HEK293 (cell line): ENCODE data around the gene PILRA.
"Not testable (repeated sequence)": the region's sequence is repeated elsewhere in the genome, so short reads cannot be mapped to it uniquely, and the experiment has no call there.

ENCODE experiments used
- CTCF ChIA-PET: fragments of 350-600 bp; formaldehyde crosslinking; extraction: SDS; loops from one replicate; lab custom pipeline; 2021; ENCODE audit warnings: antibody characterized with exemption; lab: Yijun Ruan, JAX
- POLR2A ChIA-PET: fragments of 300-600 bp; formaldehyde crosslinking; extraction: SDS; loops from one replicate; lab custom pipeline; 2020; ENCODE audit warnings: antibody characterized with exemption, inconsistent platforms; lab: Yijun Ruan, JAX
- H3K27ac ChIP-seq: fragments of 200-500 bp; sonication (Bioruptor generic); 2 replicates; pipeline ENCODE4 v1.5.1; 2014; ENCODE audit warnings: low read depth, low read length, control low read depth, inconsistent platforms; ENCODE audit errors: extremely low read depth
- H3K36me3 ChIP-seq, 2 experiments: fragments of 200-500 bp in 1 of 2; sonication (Bioruptor generic) in 1 of 2; 1 replicate in 1 of 2; 2 replicates in 1 of 2; pipeline ENCODE4 v1.5.1; 2014 to 2017; ENCODE audit warnings: inconsistent platforms in 2 of 2, low read length in 2 of 2; ENCODE audit not compliant: control insufficient read depth in 2 of 2, insufficient read depth in 1 of 2
- H3K4me1 ChIP-seq: fragments of 200-500 bp; sonication (Bioruptor generic); 2 replicates; pipeline ENCODE4 v1.5.1; 2014; ENCODE audit warnings: mild to moderate bottlenecking, low read length, inconsistent platforms; ENCODE audit not compliant: control insufficient read depth, insufficient read depth
- H3K4me3 ChIP-seq: 2 replicates; pipeline ENCODE4 v1.5.1; 2011; ENCODE audit warnings: low read depth, mild to moderate bottlenecking, control low read depth, low read length, moderate library complexity
- H3K9me3 ChIP-seq: fragments of 200-500 bp; sonication (Bioruptor generic); 2 replicates; pipeline ENCODE4 v1.5.1; 2014; ENCODE audit warnings: low read depth, low read length, inconsistent platforms; ENCODE audit not compliant: control insufficient read depth, insufficient read depth
- CTCF ChIP-seq: fragments of 450-650 bp; formaldehyde crosslinking; IDR thresholded peaks from 2 replicates; pipeline ENCODE4 v1.5.1; 2016; ENCODE audit warnings: missing biosample characterization, missing genetic modification characterization
- FEZF1 ChIP-seq: fragments of 450-650 bp; formaldehyde crosslinking; IDR thresholded peaks from 2 replicates; pipeline ENCODE4 v1.5.1; 2016; ENCODE audit warnings: missing biosample characterization, missing genetic modification characterization
- SALL2 ChIP-seq: fragments of 450-650 bp; formaldehyde crosslinking; IDR thresholded peaks from 2 replicates; pipeline ENCODE4 v1.5.0; 2017; ENCODE audit warnings: missing biosample characterization, mild to moderate bottlenecking, missing genetic modification characterization, borderline replicate concordance
- SCRT1 ChIP-seq: fragments of 450-650 bp; formaldehyde crosslinking; IDR thresholded peaks from 2 replicates; pipeline ENCODE4 v1.5.1; 2016; ENCODE audit warnings: missing biosample characterization, missing genetic modification characterization, borderline replicate concordance
- SCRT2 ChIP-seq: fragments of 450-650 bp; formaldehyde crosslinking; IDR thresholded peaks from 2 replicates; pipeline ENCODE4 v1.5.1; 2016; ENCODE audit warnings: missing biosample characterization, missing genetic modification characterization
- TCF7L2 ChIP-seq: IDR thresholded peaks from 2 replicates; pipeline ENCODE4 v1.6.1; 2011; ENCODE audit warnings: low read depth, mild to moderate bottlenecking, inconsistent platforms, low read length, moderate library complexity, borderline replicate concordance
- ZBTB11 ChIP-seq: fragments of 450-650 bp; formaldehyde crosslinking; conservative IDR thresholded peaks from 2 replicates; pipeline ENCODE4 v1.5.1; 2016; ENCODE audit warnings: low read depth, missing biosample characterization, missing genetic modification characterization
- ZNF623 ChIP-seq: fragments of 450-650 bp; formaldehyde crosslinking; IDR thresholded peaks from 2 replicates; pipeline ENCODE4 v1.5.1; 2016; ENCODE audit warnings: missing biosample characterization, missing genetic modification characterization
- ZNF645 ChIP-seq: fragments of 450-650 bp; formaldehyde crosslinking; IDR thresholded peaks from 2 replicates; pipeline ENCODE4; 2016; ENCODE audit warnings: missing biosample characterization, missing genetic modification characterization
- ZNF670 ChIP-seq: fragments of 450-650 bp; formaldehyde crosslinking; IDR thresholded peaks from 2 replicates; pipeline ENCODE4 v1.5.1; 2016; ENCODE audit warnings: missing biosample characterization, missing genetic modification characterization, low read depth
- ZNF830 ChIP-seq: fragments of 450-650 bp; IDR thresholded peaks from 2 replicates; pipeline ENCODE4 v1.5.0; 2018; ENCODE audit warnings: missing biosample characterization, missing genetic modification characterization, low read depth, mild to moderate bottlenecking, moderate library complexity
- TF ChIP-seq, protein P1 (sequence below): fragments of 450-650 bp; formaldehyde crosslinking; IDR thresholded peaks from 2 replicates; pipeline ENCODE4 v1.5.1; 2017; ENCODE audit warnings: missing biosample characterization, missing genetic modification characterization

PILRA gene

GRCh38 chr7:100358857-100359212 is 14.5 kb upstream of the PILRA start (continued):
- no peak for TF ChIP-seq ZNF670 (tag by site-specific recombination)
- no peak for TF ChIP-seq SALL2 (tag by site-specific recombination)
- no peak for TF ChIP-seq ZBTB11 (tag by site-specific recombination)
- TF ChIP-seq, protein P1, sequence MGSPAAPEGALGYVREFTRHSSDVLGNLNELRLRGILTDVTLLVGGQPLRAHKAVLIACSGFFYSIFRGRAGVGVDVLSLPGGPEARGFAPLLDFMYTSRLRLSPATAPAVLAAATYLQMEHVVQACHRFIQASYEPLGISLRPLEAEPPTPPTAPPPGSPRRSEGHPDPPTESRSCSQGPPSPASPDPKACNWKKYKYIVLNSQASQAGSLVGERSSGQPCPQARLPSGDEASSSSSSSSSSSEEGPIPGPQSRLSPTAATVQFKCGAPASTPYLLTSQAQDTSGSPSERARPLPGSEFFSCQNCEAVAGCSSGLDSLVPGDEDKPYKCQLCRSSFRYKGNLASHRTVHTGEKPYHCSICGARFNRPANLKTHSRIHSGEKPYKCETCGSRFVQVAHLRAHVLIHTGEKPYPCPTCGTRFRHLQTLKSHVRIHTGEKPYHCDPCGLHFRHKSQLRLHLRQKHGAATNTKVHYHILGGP (tag by site-specific recombination), result no peak
- no peak for TF ChIP-seq CTCF (tag by site-specific recombination)

DNA sequence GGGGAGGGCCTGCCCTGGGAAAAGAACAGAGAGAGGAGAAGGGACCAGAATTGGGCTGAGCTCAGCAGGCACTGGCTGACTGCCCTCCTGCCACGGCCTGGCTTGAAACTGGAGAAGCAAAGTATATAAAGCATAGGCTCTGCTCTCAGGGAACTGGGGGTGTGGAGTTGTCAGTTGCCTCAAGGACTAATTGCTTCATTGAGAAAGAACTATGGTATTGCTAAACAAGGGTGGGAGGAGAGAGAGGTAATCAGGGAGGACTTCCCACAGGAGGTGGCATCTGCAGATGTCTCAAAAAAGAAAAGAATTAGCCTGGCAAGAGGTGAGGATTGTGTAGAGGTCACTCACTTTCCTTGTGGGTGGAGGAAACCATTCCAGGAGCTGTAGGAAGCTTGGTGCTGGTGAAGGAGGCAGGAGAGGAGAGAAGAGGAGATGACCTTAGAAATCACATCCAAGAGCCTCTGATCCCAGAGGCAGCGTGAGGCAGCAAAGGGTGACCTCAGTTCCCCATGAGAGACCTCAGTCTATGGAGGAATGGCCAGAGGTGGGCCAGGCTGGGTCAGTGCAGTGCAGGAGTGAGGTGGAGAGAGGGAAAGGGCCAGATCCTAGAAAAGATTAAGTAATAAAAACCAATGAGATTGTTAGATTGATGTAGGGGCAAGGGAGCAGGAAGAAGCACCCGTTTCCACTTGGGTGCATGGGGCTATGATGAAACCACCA is 13.0 kb upstream of the PILRA start:
- Histone ChIP-seq H3K36me3 (peaks cover 37 to 84% of the 10 kb centered on the region in 2 experiments), H3K27ac (no peak overlapping the region), H3K9me3 (no peaks in the 10 kb centered on the region), H3K4me1 (no peaks in the 10 kb centered on the region), H3K4me3 (no peak overlapping the region)
- ChIA-PET POLR2A (no interaction called here), CTCF (interaction anchor here (0.8 kb wide), 1 partner anchor 92 kb away, joined by 3 read pairs; no protein-coding TSS in a partner anchor)
- no peak for TF ChIP-seq FEZF1 (tag by site-specific recombination)
- TF ChIP-seq TCF7L2, result no peak
- no peak for TF ChIP-seq ZNF830 (tag by site-specific recombination)
- no peak for TF ChIP-seq ZNF645 (tag by site-specific recombination)

GRCh38 chr7:100363098-100363497 is 10.2 kb upstream of the PILRA start:
- Histone ChIP-seq H3K27ac (no peak overlapping the region), H3K4me1 (no peaks in the 10 kb centered on the region), H3K9me3 (no peaks in the 10 kb centered on the region), H3K36me3 (peaks cover 33 to 68% of the 10 kb centered on the region in 2 experiments), H3K4me3 (no peak overlapping the region)
- CTCF ChIA-PET, result no interaction called here
- peak; percentile 92 for TF ChIP-seq SCRT2 (tag by site-specific recombination)
- peak; percentile 52; the same call in 1 of the 2 replicates for TF ChIP-seq SCRT1
- no peak for TF ChIP-seq ZNF623
- TF ChIP-seq, all 188 proteins: peak for 2
- POLR2A ChIA-PET, result no interaction called here

- CTCF ChIA-PET, result interaction anchor here (0.6 to 1.9 kb wide), 3 partner anchors 44 to 350 kb away, joined by 5 to 15 read pairs (median 5); no protein-coding TSS in a partner anchor
- H3K27ac ChIP-seq, H3K4me3 ChIP-seq, H3K4me1 ChIP-seq, POLR2A ChIA-PET, H3K9me3 ChIP-seq: not testable (repeated sequence)
- peaks cover 33 to 61% of the 10 kb centered on the region in 2 experiments for H3K36me3 ChIP-seq
Measured at GRCh38 chr7:100363797-100364196, 9.5 kb upstream of the PILRA start.
